ENCODE data around the gene STIM2. TPM values are rescaled to one million over a fixed set of nuclear protein-coding genes. Genes with fewer than 3 reads are reported as not detected.

STIM2 gene
- total and polyA plus RNA-seq, 9 of the 15 experiments (the other 6 are each of a cell fraction or from before 2014, with no cell fraction given), result 7.2 to 26.8 (median 15.4) TPM

DNA sequence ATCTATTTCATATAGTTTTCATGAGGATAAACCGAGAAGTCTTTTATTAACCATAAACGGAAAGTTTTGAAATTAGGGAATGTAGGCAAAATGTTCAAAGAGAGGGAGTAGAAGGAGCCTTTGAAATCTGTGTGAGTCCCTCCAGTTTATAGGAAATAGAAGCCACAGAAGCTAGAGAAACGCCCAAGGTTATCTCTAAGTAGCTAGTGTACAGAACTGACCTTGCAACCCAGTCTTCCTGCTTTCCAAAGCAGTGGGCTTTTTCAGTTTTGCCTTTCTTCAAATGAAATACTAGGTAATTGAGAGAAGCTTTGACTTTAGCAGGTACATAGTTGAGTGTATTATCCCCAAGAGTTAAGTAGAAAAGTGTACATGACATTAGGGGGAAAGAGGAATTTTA, 39.4 kb downstream of the STIM2 start:
- DNase-seq (ENCODE audit: extremely low read depth in 1 of 4, low spot score in 3 of 4) (peak in 1 of 4 experiments; percentile 51), ATAC-seq (peak; percentile 86), FAIRE-seq (peak; percentile 65)
- Histone ChIP-seq H4K20me1 (replicated peaks; ENCODE audit: control insufficient read depth, insufficient read depth, low read length) (no peaks in the 10 kb centered on the region), H3K9ac (ENCODE audit: insufficient read depth in 1 of 2, low read depth in 2 of 2, low read length in 2 of 2) (no peak overlapping the region), H3K36me3 (ENCODE audit: control insufficient read depth, insufficient read depth, low read length) (no peaks in the 10 kb centered on the region), H3K9me1 (ENCODE audit: control insufficient read depth, insufficient read depth, low read length) (no peaks in the 10 kb centered on the region), H3K27ac (ENCODE audit: extremely low read depth, low read depth, low read length) (no peak overlapping the region), H3K4me3 (no peak overlapping the region), H3K9me3 (replicated peaks; ENCODE audit: control insufficient read depth, insufficient read depth, low read depth, low read length) (no peaks in the 10 kb centered on the region), H3K79me2 (ENCODE audit: control insufficient read depth, insufficient read depth, low read length) (no peaks in the 10 kb centered on the region; the same call in 2 of the 3 replicates), H3K27me3 (ENCODE audit: control insufficient read depth in 2 of 2, insufficient read depth in 2 of 2, low read length in 2 of 2) (no peaks in the 10 kb centered on the region), H2AFZ (ENCODE audit: low read depth, low read length) (no peak overlapping the region), H3K4me2 (ENCODE audit: insufficient read depth, low read length) (no peak overlapping the region), H3K4me1 (replicated peaks in 1 of 2; ENCODE audit: control insufficient read depth in 2 of 2, insufficient read depth in 2 of 2, low read length in 2 of 2) (peaks cover 0 to 7% of the 10 kb centered on the region in 2 experiments; a peak in 2 of 5 replicates)
- intact Hi-C loops (cut with micrococcal nuclease) (no loop called here), in situ Hi-C loops (cut with MboI) (no loop called here)
- ChIA-PET CTCF (ENCODE audit: low intra/inter-chr PET ratio) (no interaction called here), POLR2A (interaction anchor here (0.8 to 1.7 kb wide), 3 partner anchors 9 to 38 kb away, joined by 3 to 5 read pairs (median 4); no protein-coding TSS in a partner anchor)
- BruUV-seq (replicated peaks), result no TSS peak
- WGBS (ENCODE audit: insufficient coverage, low coverage, missing lambda C conversion rate), result 10% methylated on average over 3 of the region's 3 CpGs
- TF ChIP-seq, protein P1, sequence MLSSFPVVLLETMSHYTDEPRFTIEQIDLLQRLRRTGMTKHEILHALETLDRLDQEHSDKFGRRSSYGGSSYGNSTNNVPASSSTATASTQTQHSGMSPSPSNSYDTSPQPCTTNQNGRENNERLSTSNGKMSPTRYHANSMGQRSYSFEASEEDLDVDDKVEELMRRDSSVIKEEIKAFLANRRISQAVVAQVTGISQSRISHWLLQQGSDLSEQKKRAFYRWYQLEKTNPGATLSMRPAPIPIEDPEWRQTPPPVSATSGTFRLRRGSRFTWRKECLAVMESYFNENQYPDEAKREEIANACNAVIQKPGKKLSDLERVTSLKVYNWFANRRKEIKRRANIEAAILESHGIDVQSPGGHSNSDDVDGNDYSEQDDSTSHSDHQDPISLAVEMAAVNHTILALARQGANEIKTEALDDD (IDR thresholded peaks at IDR 0.05), result peak; percentile 84
- TF ChIP-seq ZZZ3 (IDR thresholded peaks at IDR 0.05) (no peak), ATF7 (IDR thresholded peaks at IDR 0.05) (no peak), ESRRA (IDR thresholded peaks at IDR 0.05; ENCODE audit: borderline replicate concordance, low read depth) (peak; percentile 70), ZNF232 (CRISPR knock-in tag; IDR thresholded peaks at IDR 0.05) (no peak), OTX1 (CRISPR knock-in tag; IDR thresholded peaks at IDR 0.05) (no peak)

Measured in K562 (cell line).